H9 (cell line): Measurements from ENCODE around the gene ERH. TPM values are rescaled to one million over a fixed set of nuclear protein-coding genes. Genes with fewer than 3 reads are reported as not detected.

Experiments used
- DNase-seq: peaks from one replicate; pipeline ENCODE4 v3.0.0-alpha.2; 2017
- H2AFZ ChIP-seq: one replicate; pipeline ENCODE4 v1.6.1; 2013; ENCODE audit warnings: mild to moderate bottlenecking, low read length, control low read depth, moderate library complexity
- H2AK5ac ChIP-seq: 2 replicates; pipeline ENCODE4 v1.6.1; 2013; ENCODE audit warnings: low read length, control low read depth, mixed read lengths; ENCODE audit not compliant: insufficient read length
- H2BK120ac ChIP-seq: one replicate; pipeline ENCODE4 v1.6.1; 2013; ENCODE audit warnings: low read depth, mild to moderate bottlenecking, low read length, control low read depth, inconsistent platforms; ENCODE audit not compliant: poor library complexity, severe bottlenecking
- H2BK12ac ChIP-seq: 2 replicates; pipeline ENCODE4 v1.6.1; 2013; ENCODE audit warnings: low read length, control low read depth, mixed read lengths, low read depth; ENCODE audit not compliant: insufficient read length
- H2BK15ac ChIP-seq: 2 replicates; pipeline ENCODE4 v1.6.1; 2013; ENCODE audit warnings: low read depth, low read length, control low read depth
- H2BK20ac ChIP-seq: one replicate; pipeline ENCODE4 v1.6.1; 2013; ENCODE audit warnings: low read depth, mild to moderate bottlenecking, low read length, control low read depth, inconsistent platforms; ENCODE audit not compliant: poor library complexity, severe bottlenecking
- H2BK5ac ChIP-seq: 2 replicates; pipeline ENCODE4 v1.6.1; 2013; ENCODE audit warnings: low read length, control low read depth, mixed read lengths; ENCODE audit not compliant: insufficient read length
- H3K14ac ChIP-seq: 2 replicates; pipeline ENCODE4 v1.6.1; 2013; ENCODE audit warnings: low read length, control low read depth; ENCODE audit not compliant: insufficient read depth
- H3K18ac ChIP-seq: 2 replicates; pipeline ENCODE4 v1.6.1; 2013; ENCODE audit warnings: low read depth, mild to moderate bottlenecking, mixed read lengths, low read length, control low read depth; ENCODE audit not compliant: insufficient read length
- H3K23ac ChIP-seq: 2 replicates; pipeline ENCODE4 v1.6.1; 2013; ENCODE audit warnings: low read length, control low read depth, mixed read lengths, low read depth; ENCODE audit not compliant: insufficient read length
- H3K23me2 ChIP-seq: 2 replicates; pipeline ENCODE4 v1.6.1; 2013; ENCODE audit warnings: low read depth, mild to moderate bottlenecking, mixed read lengths, low read length, control low read depth; ENCODE audit not compliant: insufficient read length, poor library complexity, severe bottlenecking
- H3K27ac ChIP-seq: 2 replicates; pipeline ENCODE4 v1.5.1; 2013; ENCODE audit warnings: low read length, control low read depth, mixed read lengths, low read depth; ENCODE audit not compliant: insufficient read length
- H3K27me3 ChIP-seq: 2 replicates; pipeline ENCODE4 v1.6.1; 2013; ENCODE audit warnings: low read length, control low read depth, inconsistent platforms; ENCODE audit not compliant: insufficient read depth
- H3K4ac ChIP-seq: 2 replicates; pipeline ENCODE4 v1.6.1; 2013; ENCODE audit warnings: low read depth, mild to moderate bottlenecking, control low read depth, inconsistent platforms, low read length, moderate library complexity
- H3K4me1 ChIP-seq: 2 replicates; pipeline ENCODE4 v1.6.1; 2013; ENCODE audit warnings: low read length, control low read depth, inconsistent platforms; ENCODE audit not compliant: insufficient read depth
- H3K4me2 ChIP-seq: 2 replicates; pipeline ENCODE4 v1.6.1; 2013; ENCODE audit warnings: low read length, control low read depth, mixed read lengths; ENCODE audit not compliant: insufficient read length, insufficient read depth
- H3K56ac ChIP-seq: 2 replicates; pipeline ENCODE4 v1.6.1; 2013; ENCODE audit warnings: low read depth, mild to moderate bottlenecking, mixed read lengths, low read length, control low read depth; ENCODE audit not compliant: insufficient read length
- H3K79me1 ChIP-seq: 2 replicates; pipeline ENCODE4 v1.6.1; 2013; ENCODE audit warnings: low read depth, mild to moderate bottlenecking, moderate library complexity, low read length, control low read depth, inconsistent platforms; ENCODE audit not compliant: insufficient read depth, poor library complexity, severe bottlenecking
- H3K79me2 ChIP-seq: 2 replicates; pipeline ENCODE4 v1.6.1; 2013; ENCODE audit warnings: low read length, control low read depth, inconsistent platforms; ENCODE audit not compliant: insufficient read depth
- H3K9ac ChIP-seq: 2 replicates; pipeline ENCODE4 v1.6.1; 2013; ENCODE audit warnings: low read length, control low read depth, mixed read lengths; ENCODE audit not compliant: insufficient read length; ENCODE audit errors: extremely low read depth
- H3K9me3 ChIP-seq: one replicate; pipeline ENCODE4 v1.6.1; 2013; ENCODE audit warnings: low read depth, low read length, inconsistent platforms; ENCODE audit not compliant: control insufficient read depth
- H3T11ph ChIP-seq: one replicate; pipeline ENCODE4 v1.6.1; 2013; ENCODE audit warnings: mild to moderate bottlenecking, low read length, control low read depth, inconsistent platforms
- H4K20me1 ChIP-seq: one replicate; pipeline ENCODE4 v1.6.1; 2013; ENCODE audit not compliant: control insufficient read depth, insufficient read length, insufficient read depth
- H4K5ac ChIP-seq: 2 replicates; pipeline ENCODE4 v1.6.1; 2013; ENCODE audit warnings: low read depth, mild to moderate bottlenecking, mixed read lengths, low read length, control low read depth; ENCODE audit not compliant: insufficient read length
- H4K8ac ChIP-seq: replicated peaks from 2 replicates; pipeline ENCODE4 v1.6.1; 2013; ENCODE audit warnings: low read length, control low read depth, mixed read lengths, low read depth; ENCODE audit not compliant: insufficient read length
- H4K91ac ChIP-seq: 2 replicates; pipeline ENCODE4 v1.6.1; 2013; ENCODE audit warnings: low read depth, mild to moderate bottlenecking, moderate library complexity, mixed read lengths, low read length, control low read depth; ENCODE audit not compliant: insufficient read length
- H3K27ac Mint-ChIP-seq, 3 experiments: 2 replicates in 2 of 3; 3 replicates in 1 of 3; pipeline ENCODE4 v1.8.0; 2020 to 2021; ENCODE audit warnings: mixed read lengths in 3 of 3, mild to moderate bottlenecking in 1 of 3, moderate library complexity in 1 of 3
- H3K27me3 Mint-ChIP-seq: 2 replicates; pipeline ENCODE4 v1.8.0; 2021; ENCODE audit warnings: low read depth, mild to moderate bottlenecking, moderate library complexity, mixed read lengths
- H3K36me3 Mint-ChIP-seq, 3 experiments: 2 replicates in 2 of 3; 3 replicates in 1 of 3; pipeline ENCODE4 v1.8.0; 2020 to 2021; ENCODE audit warnings: low read depth in 3 of 3, mixed read lengths in 3 of 3; ENCODE audit not compliant: insufficient read depth in 1 of 3
- H3K4me1 Mint-ChIP-seq, 2 experiments: 2 replicates each; pipeline ENCODE4 v1.8.0; 2020; ENCODE audit warnings: mixed read lengths in 2 of 2
- H3K4me3 Mint-ChIP-seq, 2 experiments: 2 replicates in 1 of 2; 3 replicates in 1 of 2; pipeline ENCODE4 v1.8.0; 2020 to 2021; ENCODE audit warnings: mild to moderate bottlenecking in 2 of 2, mixed read lengths in 2 of 2, moderate library complexity in 1 of 2
- H3K9me3 Mint-ChIP-seq, 2 experiments: 2 replicates in 1 of 2; 3 replicates in 1 of 2; pipeline ENCODE4 v1.8.0; 2020; ENCODE audit warnings: mild to moderate bottlenecking in 2 of 2, mixed read lengths in 2 of 2, moderate library complexity in 1 of 2
- total RNA-seq: library from RNA; stranded (reverse); gene quantifications from 2 replicates; pipeline ENCODE4 v1.2.1, GENCODE V29; 2021
- TF ChIP-seq, protein P1 (sequence below): fragments of 200-600 bp; sonication (generic); conservative IDR thresholded peaks from 3 replicates; pipeline ENCODE4 v1.8.0; 2021; ENCODE audit warnings: antibody characterized with exemption, mild to moderate bottlenecking

ERH gene
- total RNA-seq, 1 experiment from 2014 or later: 443 TPM

DNA sequence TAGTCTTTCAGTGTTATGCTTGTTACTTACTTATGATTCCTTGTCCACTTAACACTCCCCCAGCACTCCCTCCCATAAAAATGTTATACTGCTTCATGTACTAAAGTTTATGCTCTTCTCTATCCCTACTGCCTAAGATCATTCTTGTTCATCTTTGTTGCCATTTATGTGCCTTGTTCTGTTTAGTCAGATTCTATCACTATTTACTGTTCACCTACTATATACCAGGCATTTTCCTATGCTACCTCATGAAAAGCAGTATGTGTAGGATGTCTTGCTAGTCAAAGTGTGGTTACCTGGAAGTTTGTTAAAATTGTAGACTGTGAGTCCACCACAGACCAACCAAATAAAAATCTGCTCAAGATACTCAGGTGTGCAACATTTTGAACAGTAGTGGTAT, 23.9 kb downstream of the ERH start:
- no peak overlapping the region for H2BK5ac ChIP-seq
- H3K18ac ChIP-seq: no peak overlapping the region

More for the DNA sequence above, 23.9 kb downstream of the ERH start:
- Mint-ChIP-seq H3K36me3 (peaks cover 22 to 41% (median 34%) of the 10 kb centered on the region in 3 experiments; a peak in 6 of 7 replicates), H3K9me3 (peaks cover 0 to 3% of the 10 kb centered on the region in 2 experiments; a peak in 1 of 5 replicates), H3K27ac (no peak overlapping the region), H3K4me3 (no peak overlapping the region), H3K27me3 (no peaks in the 10 kb centered on the region), H3K4me1 (peaks cover 3 to 8% of the 10 kb centered on the region in 2 experiments)
- Histone ChIP-seq H2AK5ac (no peak overlapping the region), H4K5ac (no peak overlapping the region), H3K56ac (no peak overlapping the region), H3K14ac (no peak overlapping the region), H3K4me1 (no peaks in the 10 kb centered on the region), H4K8ac (no peak overlapping the region), H3K4me2 (no peak overlapping the region), H3K27ac (no peak overlapping the region), H3K79me1 (no peaks in the 10 kb centered on the region), H4K91ac (no peak overlapping the region), H3K23me2 (no peaks in the 10 kb centered on the region), H3K23ac (no peak overlapping the region), H2BK12ac (no peak overlapping the region), H2BK15ac (no peak overlapping the region), H2AFZ (no peak overlapping the region), H3K9me3 (no peaks in the 10 kb centered on the region), H3T11ph (no peak overlapping the region), H2BK120ac (no peak overlapping the region), H2BK20ac (no peak overlapping the region), H4K20me1 (no peaks in the 10 kb centered on the region), H3K79me2 (no peaks in the 10 kb centered on the region), H3K9ac (no peak overlapping the region), H3K4ac (no peak overlapping the region), H3K27me3 (no peaks in the 10 kb centered on the region)
- TF ChIP-seq, protein P1, sequence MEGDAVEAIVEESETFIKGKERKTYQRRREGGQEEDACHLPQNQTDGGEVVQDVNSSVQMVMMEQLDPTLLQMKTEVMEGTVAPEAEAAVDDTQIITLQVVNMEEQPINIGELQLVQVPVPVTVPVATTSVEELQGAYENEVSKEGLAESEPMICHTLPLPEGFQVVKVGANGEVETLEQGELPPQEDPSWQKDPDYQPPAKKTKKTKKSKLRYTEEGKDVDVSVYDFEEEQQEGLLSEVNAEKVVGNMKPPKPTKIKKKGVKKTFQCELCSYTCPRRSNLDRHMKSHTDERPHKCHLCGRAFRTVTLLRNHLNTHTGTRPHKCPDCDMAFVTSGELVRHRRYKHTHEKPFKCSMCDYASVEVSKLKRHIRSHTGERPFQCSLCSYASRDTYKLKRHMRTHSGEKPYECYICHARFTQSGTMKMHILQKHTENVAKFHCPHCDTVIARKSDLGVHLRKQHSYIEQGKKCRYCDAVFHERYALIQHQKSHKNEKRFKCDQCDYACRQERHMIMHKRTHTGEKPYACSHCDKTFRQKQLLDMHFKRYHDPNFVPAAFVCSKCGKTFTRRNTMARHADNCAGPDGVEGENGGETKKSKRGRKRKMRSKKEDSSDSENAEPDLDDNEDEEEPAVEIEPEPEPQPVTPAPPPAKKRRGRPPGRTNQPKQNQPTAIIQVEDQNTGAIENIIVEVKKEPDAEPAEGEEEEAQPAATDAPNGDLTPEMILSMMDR: no peak
- DNase-seq: no peak
